ENCODE results near the gene FAM131A.
"Not testable (repeated sequence)": the region's sequence is repeated elsewhere in the genome, so short reads cannot be mapped to it uniquely, and the experiment has no call there.

The FAM131A gene

DNA sequence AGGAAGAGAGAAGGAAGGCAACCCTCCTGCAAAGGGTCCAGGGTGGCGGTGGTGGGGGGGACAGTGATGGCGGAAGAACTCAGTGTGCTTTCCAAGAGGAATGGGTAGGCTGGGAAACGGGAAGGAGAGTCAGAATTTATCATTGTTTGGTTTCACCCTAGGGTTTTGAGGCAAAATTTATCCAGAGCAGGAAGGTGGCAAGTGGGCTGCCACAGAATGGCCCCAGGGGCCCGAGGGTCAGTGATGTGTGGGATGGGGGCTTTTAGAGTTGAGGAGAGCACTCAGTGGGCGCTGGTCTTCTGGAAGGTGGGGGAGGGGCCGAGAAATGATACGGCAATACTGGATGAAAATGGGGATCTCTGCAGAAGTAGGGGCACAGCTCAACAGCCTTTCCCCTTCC lies 581 bp downstream of the FAM131A start:
- peaks cover 42% of the 10 kb centered on the region for H3K36me3 ChIP-seq
- no peak for TF ChIP-seq Cebpa-rat (IDR thresholded peaks at IDR 0.05)
- peak overlapping the region; percentile 96 for H3K4me2 ChIP-seq
- no peaks in the 10 kb centered on the region for H3K9me3 ChIP-seq
- H3K9ac ChIP-seq, result peak overlapping the region; percentile 39; the same call in 1 of the 2 replicates
- H3K4me1 ChIP-seq, result peaks cover 52% of the 10 kb centered on the region
- H3K27me3 ChIP-seq, result no peaks in the 10 kb centered on the region; the same call in 1 of the 2 replicates
- H4K20me1 ChIP-seq, result peaks cover 81% of the 10 kb centered on the region
- peak overlapping the region; percentile 49 for H3K4me3 ChIP-seq
- H3K27ac ChIP-seq, result no peak overlapping the region

DNA sequence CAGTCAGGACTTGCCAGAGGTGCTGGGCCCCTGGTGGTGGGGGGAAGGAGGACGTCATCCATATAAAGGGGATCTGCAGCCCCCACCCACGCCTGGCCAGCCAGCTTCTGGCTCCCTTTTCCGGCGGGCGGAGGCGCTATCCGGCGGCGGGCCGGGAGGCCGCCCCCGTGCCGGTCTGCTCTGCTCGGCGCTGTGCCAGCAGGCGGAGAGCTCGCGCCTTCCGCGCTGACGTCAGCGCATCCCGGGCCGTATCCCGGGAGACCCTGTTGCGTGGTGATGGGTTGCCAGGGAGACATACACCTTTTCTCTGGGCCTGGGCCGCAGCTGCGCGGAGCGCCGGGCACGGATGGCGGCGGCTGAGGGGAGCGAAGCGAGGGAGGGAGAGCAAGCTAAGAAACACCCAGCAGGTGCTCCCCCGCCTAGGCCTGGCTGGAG lies 1.1 kb downstream of the FAM131A start:
- H4K20me1 ChIP-seq, result peaks cover 76% of the 10 kb centered on the region
- peaks cover 42% of the 10 kb centered on the region for H3K36me3 ChIP-seq
- H3K9me3 ChIP-seq, result no peaks in the 10 kb centered on the region
- peak overlapping the region; percentile 49 for H3K4me3 ChIP-seq
- TF ChIP-seq Cebpa-rat (IDR thresholded peaks at IDR 0.05), result no peak
- no peaks in the 10 kb centered on the region; the same call in 1 of the 2 replicates for H3K27me3 ChIP-seq
- peak overlapping the region; percentile 96 for H3K4me2 ChIP-seq
- H3K27ac ChIP-seq, result no peak overlapping the region
- peak overlapping the region; percentile 39; the same call in 1 of the 2 replicates for H3K9ac ChIP-seq
- H3K4me1 ChIP-seq, result peaks cover 52% of the 10 kb centered on the region

DNA sequence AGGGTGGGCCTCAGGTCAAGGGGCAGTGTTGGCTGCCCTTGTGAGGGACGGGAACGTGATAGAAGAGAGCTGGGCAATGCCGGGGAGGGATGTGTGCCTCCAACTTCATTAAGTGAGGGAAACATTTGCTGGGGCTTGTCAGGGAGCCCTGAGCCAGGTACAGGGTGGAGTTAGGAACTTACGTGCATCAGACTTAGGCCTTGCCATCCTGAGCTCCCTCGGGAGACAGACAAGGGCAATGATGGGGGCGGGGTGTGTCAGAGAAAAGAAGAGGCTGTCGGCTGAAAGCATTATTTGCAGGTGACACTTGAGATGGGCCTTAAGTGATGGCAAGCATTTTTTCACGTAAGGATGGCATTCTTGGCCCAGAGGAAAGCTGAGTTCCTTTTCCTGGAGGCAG lies 1.6 kb downstream of the FAM131A start:
- H3K4me2 ChIP-seq, result peak overlapping the region; percentile 96
- no peak for TF ChIP-seq Cebpa-rat (IDR thresholded peaks at IDR 0.05)
- peaks cover 40% of the 10 kb centered on the region for H3K36me3 ChIP-seq
- H3K4me3 ChIP-seq, result peak overlapping the region; percentile 49
- peak overlapping the region; percentile 39; the same call in 1 of the 2 replicates for H3K9ac ChIP-seq
- peaks cover 52% of the 10 kb centered on the region for H3K4me1 ChIP-seq
- H3K27ac ChIP-seq, result no peak overlapping the region
- peaks cover 71% of the 10 kb centered on the region for H4K20me1 ChIP-seq
- H3K9me3 ChIP-seq, result no peaks in the 10 kb centered on the region
- H3K27me3 ChIP-seq, result no peaks in the 10 kb centered on the region; the same call in 1 of the 2 replicates

DNA sequence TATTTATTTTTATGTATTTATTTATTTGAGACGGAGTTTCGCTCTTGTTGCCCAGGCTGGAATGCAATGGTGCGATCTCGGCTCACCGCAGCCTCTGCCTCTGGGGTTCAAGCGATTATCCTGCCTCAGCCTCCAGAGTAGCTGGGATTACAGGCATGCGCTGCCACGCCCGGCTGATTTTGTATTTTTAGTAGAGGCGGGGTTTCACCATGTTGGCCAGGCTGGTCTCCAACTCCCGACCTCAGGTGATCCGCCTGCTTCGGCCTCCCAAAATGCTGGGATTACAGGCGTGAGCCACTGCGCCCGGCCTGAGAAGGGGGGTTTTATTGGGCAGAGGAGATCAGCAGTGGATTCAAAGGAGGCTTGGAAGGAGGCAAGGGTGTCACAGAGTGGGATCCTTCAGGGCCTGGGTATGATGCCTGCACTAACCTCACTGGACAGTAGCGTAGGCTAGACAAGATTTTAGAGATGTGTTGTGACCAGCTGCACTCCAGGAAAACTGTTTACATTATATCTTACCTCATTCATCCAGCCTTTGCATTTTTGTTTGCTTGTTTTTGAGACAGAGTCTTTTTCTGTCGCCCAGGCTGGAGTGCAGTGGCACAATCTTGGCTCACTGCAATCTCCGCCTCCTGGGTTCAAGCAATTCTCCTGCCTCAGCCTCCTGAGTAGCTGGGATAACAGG lies 2.2 kb downstream of the FAM131A start:
- not testable (repeated sequence) for H3K27ac ChIP-seq, H3K9me3 ChIP-seq, H3K27me3 ChIP-seq, H3K4me3 ChIP-seq
- Histone ChIP-seq H3K9ac (peak overlapping the region; percentile 39; the same call in 1 of the 2 replicates), H3K36me3 (peaks cover 40% of the 10 kb centered on the region), H4K20me1 (peaks cover 65% of the 10 kb centered on the region), H3K4me1 (peaks cover 52% of the 10 kb centered on the region), H3K4me2 (peak overlapping the region; percentile 96)

DNA sequence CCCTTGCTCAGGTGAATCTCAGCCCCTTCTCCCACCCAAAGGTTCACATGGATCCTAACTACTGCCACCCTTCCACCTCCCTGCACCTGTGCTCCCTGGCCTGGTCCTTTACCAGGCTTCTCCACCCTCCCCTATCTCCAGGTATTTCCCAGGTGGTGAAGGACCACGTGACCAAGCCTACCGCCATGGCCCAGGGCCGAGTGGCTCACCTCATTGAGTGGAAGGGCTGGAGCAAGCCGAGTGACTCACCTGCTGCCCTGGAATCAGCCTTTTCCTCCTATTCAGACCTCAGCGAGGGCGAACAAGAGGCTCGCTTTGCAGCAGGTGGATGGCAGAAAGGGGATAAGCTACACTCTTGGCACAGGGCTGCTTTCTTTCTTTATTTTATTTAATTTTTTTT lies 4.5 kb downstream of the FAM131A start:
- Histone ChIP-seq H3K4me1 (peaks cover 44% of the 10 kb centered on the region), H3K4me3 (no peak overlapping the region), H3K27me3 (no peaks in the 10 kb centered on the region; the same call in 1 of the 2 replicates), H4K20me1 (peaks cover 54% of the 10 kb centered on the region), H3K4me2 (no peak overlapping the region), H3K9ac (no peak overlapping the region), H3K27ac (no peak overlapping the region), H3K36me3 (peaks cover 46% of the 10 kb centered on the region), H3K9me3 (no peaks in the 10 kb centered on the region)
- TF ChIP-seq Cebpa-rat (IDR thresholded peaks at IDR 0.05), result no peak

- Histone ChIP-seq H3K36me3 (peaks cover 54% of the 10 kb centered on the region), H3K4me1 (peaks cover 29% of the 10 kb centered on the region), H3K9ac (no peak overlapping the region), H4K20me1 (peaks cover 40% of the 10 kb centered on the region), H3K9me3 (no peaks in the 10 kb centered on the region), H3K27ac (no peak overlapping the region), H3K4me3 (no peak overlapping the region), H3K27me3 (no peaks in the 10 kb centered on the region; the same call in 1 of the 2 replicates), H3K4me2 (no peak overlapping the region)
- no peak for TF ChIP-seq Cebpa-rat (IDR thresholded peaks at IDR 0.05)
Measured at GRCh38 chr3:184343200-184343876, 5.9 kb downstream of the FAM131A start.

- Histone ChIP-seq H3K9ac (no peak overlapping the region), H3K9me3 (no peaks in the 10 kb centered on the region)
Measured at GRCh38 chr3:184344579-184345316, 7.3 kb downstream of the FAM131A start.

GRCh38 chr3:184345317-184346144 lies 8.1 kb downstream of the FAM131A start:
- H4K20me1 ChIP-seq, result peaks cover 20% of the 10 kb centered on the region
- H3K4me2 ChIP-seq, result peak overlapping the region; percentile 7; the same call in 1 of the 2 replicates
- H3K9me3 ChIP-seq, result no peaks in the 10 kb centered on the region
- H3K36me3 ChIP-seq, result peaks cover 63% of the 10 kb centered on the region
- H3K27ac ChIP-seq, result no peak overlapping the region
- no peak overlapping the region for H3K4me3 ChIP-seq
- H3K27me3 ChIP-seq, result no peaks in the 10 kb centered on the region
- TF ChIP-seq Cebpa-rat (IDR thresholded peaks at IDR 0.05), result no peak
- H3K9ac ChIP-seq, result 0 out of 2 replicates have a peak overlapping the region, but pooled peaks have one; percentile 10
- peaks cover 12% of the 10 kb centered on the region; the same call in 1 of the 2 replicates for H3K4me1 ChIP-seq

More at GRCh38 chr3:184344579-184345316, 7.3 kb downstream of the FAM131A start:
- peaks cover 26% of the 10 kb centered on the region for H4K20me1 ChIP-seq
- peaks cover 15% of the 10 kb centered on the region for H3K4me1 ChIP-seq
- H3K4me2 ChIP-seq, result no peak overlapping the region
- H3K27ac ChIP-seq, result no peak overlapping the region
- peaks cover 58% of the 10 kb centered on the region for H3K36me3 ChIP-seq
- H3K4me3 ChIP-seq, result no peak overlapping the region
- TF ChIP-seq Cebpa-rat (IDR thresholded peaks at IDR 0.05), result no peak
- H3K27me3 ChIP-seq, result no peaks in the 10 kb centered on the region
